ENCODE measurements around the gene POMP. TPM values are rescaled to one million over a fixed set of nuclear protein-coding genes. Genes with fewer than 3 reads are reported as not detected.
"Not testable (repeated sequence)": the region's sequence is repeated elsewhere in the genome, so short reads cannot be mapped to it uniquely, and the experiment has no call there.

The POMP gene
- total RNA-seq, 1 experiment from 2014 or later, result 92.0 TPM

DNA sequence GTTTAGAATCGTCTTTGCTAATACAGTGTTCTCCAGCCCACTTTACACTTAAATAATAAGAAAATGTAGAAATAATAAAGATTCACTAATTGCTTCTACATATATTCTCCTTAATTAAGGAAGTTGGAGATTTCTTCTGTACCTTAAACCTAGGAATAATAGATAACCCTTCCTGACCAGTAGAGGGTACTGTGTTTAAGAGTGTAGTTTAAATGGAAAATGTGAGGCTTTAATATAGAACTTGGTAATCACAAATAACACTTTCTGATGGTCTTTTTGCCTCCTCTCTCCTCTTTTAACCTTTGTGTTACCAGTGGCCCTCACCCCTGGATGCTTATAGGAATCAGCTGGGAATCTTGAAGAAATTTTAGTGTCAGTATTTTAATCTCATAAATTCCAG lies 20.7 kb downstream of the POMP start:
- DNase-seq (ENCODE audit: low read depth, low spot score), result no peak
- H3K4me3 ChIP-seq (ENCODE audit: low read depth in 2 of 2, low read length in 2 of 2), result no peak overlapping the region
- ChIA-PET POLR2A (no interaction called here), CTCF (interaction anchor here (0.6 kb wide), 2 partner anchors 117 to 525 kb away, joined by 3 to 16 read pairs; no protein-coding TSS in a partner anchor)
- in situ Hi-C loops (cut with HindIII; ENCODE audit: low pct_unique_long_range_greater_than_20kb, low sequenced_read_pairs), result no loop called here
- peaks cover 11% of the 10 kb centered on the region for H3K36me3 ChIP-seq (ENCODE audit: control insufficient read depth, insufficient read depth, low read length)
- H3K27ac ChIP-seq (ENCODE audit: low read length), result no peak overlapping the region
- no peaks in the 10 kb centered on the region for H3K9me3 ChIP-seq (ENCODE audit: control insufficient read depth, insufficient read depth, low read depth, low read length)
- BruUV-seq (replicated peaks), result no TSS peak
- H3K4me1 ChIP-seq (ENCODE audit: control insufficient read depth, insufficient read depth, low read length), result no peaks in the 10 kb centered on the region
- no peak for ATAC-seq
- H3K27me3 ChIP-seq (ENCODE audit: control insufficient read depth, insufficient read depth, low read length), result no peaks in the 10 kb centered on the region
- TF ChIP-seq SIN3A (IDR thresholded peaks at IDR 0.05; ENCODE audit: borderline replicate concordance, insufficient read depth, low read depth, low read length), result no peak
- TF ChIP-seq, protein P1, sequence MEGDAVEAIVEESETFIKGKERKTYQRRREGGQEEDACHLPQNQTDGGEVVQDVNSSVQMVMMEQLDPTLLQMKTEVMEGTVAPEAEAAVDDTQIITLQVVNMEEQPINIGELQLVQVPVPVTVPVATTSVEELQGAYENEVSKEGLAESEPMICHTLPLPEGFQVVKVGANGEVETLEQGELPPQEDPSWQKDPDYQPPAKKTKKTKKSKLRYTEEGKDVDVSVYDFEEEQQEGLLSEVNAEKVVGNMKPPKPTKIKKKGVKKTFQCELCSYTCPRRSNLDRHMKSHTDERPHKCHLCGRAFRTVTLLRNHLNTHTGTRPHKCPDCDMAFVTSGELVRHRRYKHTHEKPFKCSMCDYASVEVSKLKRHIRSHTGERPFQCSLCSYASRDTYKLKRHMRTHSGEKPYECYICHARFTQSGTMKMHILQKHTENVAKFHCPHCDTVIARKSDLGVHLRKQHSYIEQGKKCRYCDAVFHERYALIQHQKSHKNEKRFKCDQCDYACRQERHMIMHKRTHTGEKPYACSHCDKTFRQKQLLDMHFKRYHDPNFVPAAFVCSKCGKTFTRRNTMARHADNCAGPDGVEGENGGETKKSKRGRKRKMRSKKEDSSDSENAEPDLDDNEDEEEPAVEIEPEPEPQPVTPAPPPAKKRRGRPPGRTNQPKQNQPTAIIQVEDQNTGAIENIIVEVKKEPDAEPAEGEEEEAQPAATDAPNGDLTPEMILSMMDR (IDR thresholded peaks at IDR 0.05), result peak; percentile 27; the same call in 1 of the 2 replicates
- intact Hi-C loops (cut with micrococcal nuclease; ENCODE audit: unreplicated experiment), result loop anchor here (5.0 kb wide), 1 partner anchor 118 kb away; no protein-coding TSS in a partner anchor

GRCh38 chr13:28680541-28680940 lies 21.6 kb downstream of the POMP start:
- no peaks in the 10 kb centered on the region for H3K27me3 ChIP-seq (ENCODE audit: control insufficient read depth, insufficient read depth, low read length)
- TF ChIP-seq, protein P1 (IDR thresholded peaks at IDR 0.05), result no peak
- no peak for TF ChIP-seq SIN3A (IDR thresholded peaks at IDR 0.05; ENCODE audit: borderline replicate concordance, insufficient read depth, low read depth, low read length)
- ATAC-seq, result no peak
- intact Hi-C loops (cut with micrococcal nuclease; ENCODE audit: unreplicated experiment) (loop anchor here (5.0 kb wide), 1 partner anchor 117 kb away; no protein-coding TSS in a partner anchor), in situ Hi-C loops (cut with HindIII; ENCODE audit: low pct_unique_long_range_greater_than_20kb, low sequenced_read_pairs) (no loop called here)
- POLR2A ChIA-PET, result no interaction called here
- no peak for DNase-seq (ENCODE audit: low read depth, low spot score)
- no peaks in the 10 kb centered on the region for H3K4me1 ChIP-seq (ENCODE audit: control insufficient read depth, insufficient read depth, low read length)
- no TSS peak for BruUV-seq (replicated peaks)
- CTCF ChIA-PET, result no interaction called here
- no peak overlapping the region for H3K4me3 ChIP-seq (ENCODE audit: low read depth in 2 of 2, low read length in 2 of 2)
- H3K36me3 ChIP-seq (ENCODE audit: control insufficient read depth, insufficient read depth, low read length), result peaks cover 11% of the 10 kb centered on the region
- H3K27ac ChIP-seq (ENCODE audit: low read length), result no peak overlapping the region
- H3K9me3 ChIP-seq (ENCODE audit: control insufficient read depth, insufficient read depth, low read depth, low read length), result no peaks in the 10 kb centered on the region

DNA sequence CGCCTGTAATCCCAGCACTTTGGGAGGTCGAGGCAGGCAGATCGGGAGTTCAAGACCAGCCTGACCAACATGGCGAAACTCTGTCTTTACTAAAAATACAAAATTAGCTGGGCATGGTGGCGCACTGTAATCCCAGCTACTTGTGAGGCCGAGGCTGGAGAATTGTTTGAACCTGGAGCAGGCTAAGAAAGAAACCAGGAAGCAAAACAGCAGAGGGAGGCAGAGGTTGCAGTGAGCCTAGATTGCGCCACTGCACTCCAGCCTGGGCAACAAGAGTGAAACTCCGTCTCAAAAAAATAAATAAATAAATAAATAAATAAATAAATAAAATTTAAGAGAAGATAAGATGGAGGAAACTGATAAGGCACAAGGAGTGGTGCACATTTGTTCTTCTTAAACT lies 24.2 kb downstream of the POMP start:
- H3K27me3 ChIP-seq (ENCODE audit: control insufficient read depth, insufficient read depth, low read length); BruUV-seq (replicated peaks); ATAC-seq; H3K36me3 ChIP-seq (ENCODE audit: control insufficient read depth, insufficient read depth, low read length); POLR2A ChIA-PET; CTCF ChIA-PET; in situ Hi-C loops (cut with HindIII; ENCODE audit: low pct_unique_long_range_greater_than_20kb, low sequenced_read_pairs); H3K9me3 ChIP-seq (ENCODE audit: control insufficient read depth, insufficient read depth, low read depth, low read length); H3K4me3 ChIP-seq (ENCODE audit: low read depth in 2 of 2, low read length in 2 of 2); H3K27ac ChIP-seq (ENCODE audit: low read length); DNase-seq (ENCODE audit: low read depth, low spot score); H3K4me1 ChIP-seq (ENCODE audit: control insufficient read depth, insufficient read depth, low read length): not testable (repeated sequence)
- intact Hi-C loops (cut with micrococcal nuclease; ENCODE audit: unreplicated experiment), result loop anchor here (5.0 kb wide), 1 partner anchor 114 kb away; no protein-coding TSS in a partner anchor

- ATAC-seq, result no peak
- CTCF ChIA-PET, result no interaction called here
- no peaks in the 10 kb centered on the region for H3K36me3 ChIP-seq (ENCODE audit: control insufficient read depth, insufficient read depth, low read length)
- BruUV-seq (replicated peaks), result no TSS peak
- H3K9me3 ChIP-seq (ENCODE audit: control insufficient read depth, insufficient read depth, low read depth, low read length), result no peaks in the 10 kb centered on the region
- H3K4me3 ChIP-seq (ENCODE audit: low read depth in 2 of 2, low read length in 2 of 2), result no peak overlapping the region
- H3K27ac ChIP-seq (ENCODE audit: low read length), result no peak overlapping the region
- POLR2A ChIA-PET, result no interaction called here
- in situ Hi-C loops (cut with HindIII; ENCODE audit: low pct_unique_long_range_greater_than_20kb, low sequenced_read_pairs) (no loop called here), intact Hi-C loops (cut with micrococcal nuclease; ENCODE audit: unreplicated experiment) (loop anchor here (5.0 kb wide), 1 partner anchor 113 kb away; no protein-coding TSS in a partner anchor)
- no peaks in the 10 kb centered on the region for H3K27me3 ChIP-seq (ENCODE audit: control insufficient read depth, insufficient read depth, low read length)
- no peak for DNase-seq (ENCODE audit: low read depth, low spot score)
- no peak for TF ChIP-seq POLR2AphosphoS5 (IDR thresholded peaks at IDR 0.05; ENCODE audit: low read depth, low read length)
- TF ChIP-seq SIN3A (IDR thresholded peaks at IDR 0.05; ENCODE audit: borderline replicate concordance, insufficient read depth, low read depth, low read length), result no peak
- no peak for TF ChIP-seq REST (IDR thresholded peaks at IDR 0.05; ENCODE audit: insufficient read depth in 1 of 2, low read depth in 2 of 2, low read length in 1 of 2)
- no peak for TF ChIP-seq TCF7L2 (IDR thresholded peaks at IDR 0.05; ENCODE audit: low read depth, low read length)
- TF ChIP-seq, protein P1 (IDR thresholded peaks at IDR 0.05), result no peak
- no peaks in the 10 kb centered on the region for H3K4me1 ChIP-seq (ENCODE audit: control insufficient read depth, insufficient read depth, low read length)
Observed at GRCh38 chr13:28684257-28684656, 25.3 kb downstream of the POMP start.

Data from Panc1 (cell line).